Right hindlimb (tissue), 1 donor: ENCODE measurements around the gene TMEM191B.
"Not testable (repeated sequence)": the region's sequence is repeated elsewhere in the genome, so short reads cannot be mapped to it uniquely, and the experiment has no call there.

Experiments
- DNase-seq: peaks from one replicate; pipeline ENCODE4 v3.0.0-alpha.2; 2018

Gene TMEM191B

GRCh38 chr22:18527752-18528596, at the start of gene TMEM191B:
Gene TMEM191B, plus strand, starts transcription at chr22:18527802. Its CDS starts 179 bp downstream, at chr22:18527981.
- not testable (repeated sequence) for DNase-seq

GRCh38 chr22:18496227-18496626, 31.4 kb upstream of the TMEM191B start:
- not testable (repeated sequence) for DNase-seq

GRCh38 chr22:18511327-18511726, 16.3 kb upstream of the TMEM191B start:
- not testable (repeated sequence) for DNase-seq

- not testable (repeated sequence) for DNase-seq
Observed at GRCh38 chr22:18512378-18512777, 15.2 kb upstream of the TMEM191B start.

GRCh38 chr22:18513454-18513853, 14.1 kb upstream of the TMEM191B start:
- DNase-seq: peak; percentile 13

- DNase-seq: not testable (repeated sequence)
Observed at GRCh38 chr22:18518061-18518460, 9.5 kb upstream of the TMEM191B start, which contains the start of gene GGTLC3. Gene GGTLC3, minus strand, starts transcription at chr22:18518161. Its CDS starts 264 bp downstream, at chr22:18517897.

- not testable (repeated sequence) for DNase-seq
Observed at GRCh38 chr22:18522762-18523161, 4.8 kb upstream of the TMEM191B start.

GRCh38 chr22:18523328-18523727, 4.3 kb upstream of the TMEM191B start:
- not testable (repeated sequence) for DNase-seq

GRCh38 chr22:18528597-18529415, 1.2 kb downstream of the TMEM191B start:
- DNase-seq: peak; percentile 88

GRCh38 chr22:18529416-18530145, 2.0 kb downstream of the TMEM191B start:
- DNase-seq: not testable (repeated sequence)

GRCh38 chr22:18533633-18534032, 6.0 kb downstream of the TMEM191B start:
- DNase-seq: not testable (repeated sequence)

GRCh38 chr22:18534315-18534714, 6.7 kb downstream of the TMEM191B start:
- not testable (repeated sequence) for DNase-seq

GRCh38 chr22:18539994-18540393, 12.4 kb downstream of the TMEM191B start:
- not testable (repeated sequence) for DNase-seq

GRCh38 chr22:18543400-18543799, 15.8 kb downstream of the TMEM191B start:
- not testable (repeated sequence) for DNase-seq

- not testable (repeated sequence) for DNase-seq
Observed at GRCh38 chr22:18544615-18545014, 17.0 kb downstream of the TMEM191B start.

GRCh38 chr22:18549458-18550179, 22.0 kb downstream of the TMEM191B start:
- DNase-seq: not testable (repeated sequence)

GRCh38 chr22:18551046-18551445, 23.4 kb downstream of the TMEM191B start:
- not testable (repeated sequence) for DNase-seq

GRCh38 chr22:18552839-18553597, 25.4 kb downstream of the TMEM191B start:
- DNase-seq: not testable (repeated sequence)

- not testable (repeated sequence) for DNase-seq
Observed at GRCh38 chr22:18554280-18555256, 27.0 kb downstream of the TMEM191B start.

- not testable (repeated sequence) for DNase-seq
Observed at GRCh38 chr22:18558516-18558915, 30.9 kb downstream of the TMEM191B start.
